Measurements from ENCODE around the gene PCDHB16.
"Not testable (repeated sequence)": the region's sequence is repeated elsewhere in the genome, so short reads cannot be mapped to it uniquely, and the experiment has no call there.

The PCDHB16 gene

GRCh38 chr5:141196363-141196762, 14.2 kb downstream of the PCDHB16 start:
- Histone ChIP-seq H3K36me3 (ENCODE audit: low read depth) (no peaks in the 10 kb centered on the region), H3K4me3 (ENCODE audit: severe bottlenecking) (no peak overlapping the region), H3K4me1 (ENCODE audit: insufficient read depth, poor library complexity, severe bottlenecking) (no peaks in the 10 kb centered on the region), H3K9me3 (ENCODE audit: severe bottlenecking) (peaks cover 14% of the 10 kb centered on the region), H3K27ac (ENCODE audit: poor library complexity, severe bottlenecking) (no peak overlapping the region), H3K27me3 (ENCODE audit: insufficient read depth, poor library complexity, severe bottlenecking) (peaks cover 32% of the 10 kb centered on the region)
- no peak for DNase-seq (ENCODE audit: low spot score)
- ATAC-seq (ENCODE audit: low read depth) = no peak
- TF ChIP-seq CTCF (IDR thresholded peaks at IDR 0.05; ENCODE audit: poor library complexity, severe bottlenecking) = no peak

GRCh38 chr5:141199359-141200235, 17.4 kb downstream of the PCDHB16 start, which contains the start of gene PCDHB11:
PCDHB11 (plus strand) TSS chr5:141199627; CDS start chr5:141199775, 148 bp downstream.
- peaks cover 22% of the 10 kb centered on the region for H3K27me3 ChIP-seq (ENCODE audit: insufficient read depth, poor library complexity, severe bottlenecking)
- no peak within 1 kb of the TSS for H3K27ac ChIP-seq (ENCODE audit: poor library complexity, severe bottlenecking)
- no peaks in the 10 kb centered on the region for H3K4me1 ChIP-seq (ENCODE audit: insufficient read depth, poor library complexity, severe bottlenecking)
- H3K4me3 ChIP-seq (ENCODE audit: severe bottlenecking) = no peak within 1 kb of the TSS
- H3K9me3 ChIP-seq (ENCODE audit: severe bottlenecking) = peaks cover 14% of the 10 kb centered on the region
- no peaks in the 10 kb centered on the region for H3K36me3 ChIP-seq (ENCODE audit: low read depth)
- peak; percentile 26 for TF ChIP-seq CTCF (IDR thresholded peaks at IDR 0.05; ENCODE audit: poor library complexity, severe bottlenecking)
- DNase-seq (ENCODE audit: low spot score) (no peak), ATAC-seq (ENCODE audit: low read depth) (no peak)

GRCh38 chr5:141201126-141201525, 18.9 kb downstream of the PCDHB16 start:
- H3K4me3 ChIP-seq (ENCODE audit: severe bottlenecking) = not testable (repeated sequence)

GRCh38 chr5:141201646-141202045, 19.5 kb downstream of the PCDHB16 start:
- not testable (repeated sequence) for ATAC-seq (ENCODE audit: low read depth); DNase-seq (ENCODE audit: low spot score)

More at GRCh38 chr5:141201126-141201525, 18.9 kb downstream of the PCDHB16 start:
- not testable (repeated sequence) for H3K36me3 ChIP-seq (ENCODE audit: low read depth); DNase-seq (ENCODE audit: low spot score); H3K4me1 ChIP-seq (ENCODE audit: insufficient read depth, poor library complexity, severe bottlenecking); H3K9me3 ChIP-seq (ENCODE audit: severe bottlenecking); ATAC-seq (ENCODE audit: low read depth); H3K27ac ChIP-seq (ENCODE audit: poor library complexity, severe bottlenecking)
- H3K27me3 ChIP-seq (ENCODE audit: insufficient read depth, poor library complexity, severe bottlenecking) = peaks cover 25% of the 10 kb centered on the region

GRCh38 chr5:141208478-141208877, 26.3 kb downstream of the PCDHB16 start, which contains the start of gene PCDHB12:
PCDHB12 (plus strand) TSS chr5:141208719; CDS start chr5:141208908, 189 bp downstream.
- no peak within 1 kb of the TSS for H3K27ac ChIP-seq (ENCODE audit: poor library complexity, severe bottlenecking)
- H3K4me3 ChIP-seq (ENCODE audit: severe bottlenecking) = no peak within 1 kb of the TSS
- peak; percentile 22 for TF ChIP-seq CTCF (IDR thresholded peaks at IDR 0.05; ENCODE audit: poor library complexity, severe bottlenecking)
- no peaks in the 10 kb centered on the region for H3K4me1 ChIP-seq (ENCODE audit: insufficient read depth, poor library complexity, severe bottlenecking)
- H3K36me3 ChIP-seq (ENCODE audit: low read depth) = no peaks in the 10 kb centered on the region
- peaks cover 4% of the 10 kb centered on the region for H3K9me3 ChIP-seq (ENCODE audit: severe bottlenecking)
- peaks cover 38% of the 10 kb centered on the region for H3K27me3 ChIP-seq (ENCODE audit: insufficient read depth, poor library complexity, severe bottlenecking)
- no peak for DNase-seq (ENCODE audit: low spot score)
- ATAC-seq (ENCODE audit: low read depth) = no peak

More at GRCh38 chr5:141201646-141202045, 19.5 kb downstream of the PCDHB16 start:
- not testable (repeated sequence) for H3K9me3 ChIP-seq (ENCODE audit: severe bottlenecking); H3K27ac ChIP-seq (ENCODE audit: poor library complexity, severe bottlenecking); H3K4me1 ChIP-seq (ENCODE audit: insufficient read depth, poor library complexity, severe bottlenecking); H3K36me3 ChIP-seq (ENCODE audit: low read depth); H3K4me3 ChIP-seq (ENCODE audit: severe bottlenecking)
- peaks cover 27% of the 10 kb centered on the region for H3K27me3 ChIP-seq (ENCODE audit: insufficient read depth, poor library complexity, severe bottlenecking)

GRCh38 chr5:141210281-141210680, 28.1 kb downstream of the PCDHB16 start:
- not testable (repeated sequence) for H3K4me3 ChIP-seq (ENCODE audit: severe bottlenecking); DNase-seq (ENCODE audit: low spot score); H3K4me1 ChIP-seq (ENCODE audit: insufficient read depth, poor library complexity, severe bottlenecking); H3K9me3 ChIP-seq (ENCODE audit: severe bottlenecking); ATAC-seq (ENCODE audit: low read depth); H3K27ac ChIP-seq (ENCODE audit: poor library complexity, severe bottlenecking); H3K36me3 ChIP-seq (ENCODE audit: low read depth)
- H3K27me3 ChIP-seq (ENCODE audit: insufficient read depth, poor library complexity, severe bottlenecking) = peaks cover 45% of the 10 kb centered on the region

GRCh38 chr5:141210849-141211248, 28.7 kb downstream of the PCDHB16 start:
- not testable (repeated sequence) for ATAC-seq (ENCODE audit: low read depth); DNase-seq (ENCODE audit: low spot score); H3K36me3 ChIP-seq (ENCODE audit: low read depth); H3K9me3 ChIP-seq (ENCODE audit: severe bottlenecking); H3K27ac ChIP-seq (ENCODE audit: poor library complexity, severe bottlenecking); H3K4me1 ChIP-seq (ENCODE audit: insufficient read depth, poor library complexity, severe bottlenecking); H3K4me3 ChIP-seq (ENCODE audit: severe bottlenecking)
- peaks cover 45% of the 10 kb centered on the region for H3K27me3 ChIP-seq (ENCODE audit: insufficient read depth, poor library complexity, severe bottlenecking)
